ENCODE data around the gene CTSZ. TPM values are rescaled to one million over a fixed set of nuclear protein-coding genes. Genes with fewer than 3 reads are reported as not detected.

CTSZ gene
- total and polyA plus RNA-seq, 2 experiments from 2014 or later: 0.58 to 41.4 TPM

- Mint-ChIP-seq H3K27me3 (ENCODE audit: insufficient read depth, low read depth, poor library complexity) (peaks cover 15% of the 10 kb centered on the region), H3K27ac (no peak overlapping the region), H3K36me3 (ENCODE audit: low read depth) (peaks cover 6% of the 10 kb centered on the region), H3K9me3 (no peaks in the 10 kb centered on the region), H3K4me1 (peaks cover 13% of the 10 kb centered on the region), H3K4me3 (no peak overlapping the region)
- Histone ChIP-seq H2AFZ (no peak overlapping the region), H3K27ac (ENCODE audit: low read depth) (no peak overlapping the region), H3K27me3 (ENCODE audit: insufficient read depth) (no peaks in the 10 kb centered on the region), H3K79me2 (replicated peaks; ENCODE audit: insufficient read depth) (no peaks in the 10 kb centered on the region), H3K4me3 (no peak overlapping the region), H3K4me2 (no peak overlapping the region), H3K4me1 (ENCODE audit: insufficient read depth) (no peaks in the 10 kb centered on the region; the same call in 1 of the 2 replicates), H4K20me1 (replicated peaks; ENCODE audit: insufficient read depth) (0 out of 2 replicates have a peak, but pooled peaks cover 5% of the 10 kb centered on the region), H3F3A (replicated peaks; ENCODE audit: low read depth) (peaks cover 4% of the 10 kb centered on the region; the same call in 1 of the 2 replicates), H3K36me3 (ENCODE audit: insufficient read depth) (no peaks in the 10 kb centered on the region), H3K9me2 (ENCODE audit: insufficient read depth) (no peaks in the 10 kb centered on the region)
- TF ChIP-seq POLR2AphosphoS5 (IDR thresholded peaks at IDR 0.05; ENCODE audit: low read depth) (no peak), NANOG (IDR thresholded peaks at IDR 0.05; ENCODE audit: borderline replicate concordance) (no peak), EZH2 (IDR thresholded peaks at IDR 0.05; ENCODE audit: low read depth, unreplicated experiment) (no peak), STAT1 (IDR thresholded peaks at IDR 0.05; ENCODE audit: unreplicated experiment) (no peak), REST (IDR thresholded peaks at IDR 0.05; ENCODE audit: unreplicated experiment) (no peak), ZNF462 (CRISPR knock-in tag; IDR thresholded peaks at IDR 0.05) (no peak), ZNF331 (CRISPR knock-in tag; IDR thresholded peaks at IDR 0.05; ENCODE audit: low read depth) (no peak), JUNB (IDR thresholded peaks at IDR 0.05; ENCODE audit: unreplicated experiment) (no peak), ETS1 (IDR thresholded peaks at IDR 0.05) (no peak), ZNF114 (CRISPR knock-in tag; IDR thresholded peaks at IDR 0.05) (no peak), CTCF (conservative IDR thresholded peaks at IDR 0.05; ENCODE audit: low read depth in 2 of 2) (no peak), CREB1 (CRISPR knock-in tag; IDR thresholded peaks at IDR 0.05; ENCODE audit: low read depth) (no peak), EZH2phosphoT487 (IDR thresholded peaks at IDR 0.05; ENCODE audit: unreplicated experiment) (no peak)
- DNase-seq (ENCODE audit: low spot score) (no peak), ATAC-seq (no peak)
Measured at GRCh38 chr20:59002388-59002787, 4.7 kb downstream of the CTSZ start.
